OCI-LY1 (cell line): ENCODE measurements around the gene ROBO4.

Experiments
- EZH2 ChIP-seq: fragments of 200-600 bp; sonication (generic), shearing (Covaris generic); IDR thresholded peaks from 2 replicates; pipeline ENCODE4 v1.8.0; 2017; ENCODE audit warnings: borderline replicate concordance, mixed run types, mild to moderate bottlenecking, antibody characterized with exemption, low read length, moderate library complexity, mixed read lengths
- TF ChIP-seq, protein P1 (sequence below): fragments of 200-600 bp; sonication (generic), shearing (Covaris generic); IDR thresholded peaks from 2 replicates; pipeline ENCODE4 v1.5.1; 2017; ENCODE audit warnings: mild to moderate bottlenecking, antibody characterized with exemption, low read length, moderate library complexity, mixed read lengths

DNA sequence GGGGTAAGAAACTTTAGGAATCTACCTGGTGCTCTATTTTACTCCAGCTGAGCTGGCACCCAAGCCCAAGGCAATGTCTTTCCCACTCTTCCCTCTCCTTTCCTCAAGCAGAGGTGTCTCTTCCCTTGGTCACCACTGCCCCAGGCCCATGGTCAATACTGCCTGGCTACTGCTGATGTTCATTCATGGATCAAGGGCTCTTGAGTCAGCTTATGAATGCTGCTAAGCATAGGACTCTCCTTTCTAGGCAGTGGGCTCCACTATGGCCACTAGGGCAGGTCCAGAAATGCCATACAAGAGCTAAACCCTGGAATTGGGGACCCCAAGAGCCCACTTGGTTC lies 18.7 kb upstream of the ROBO4 start:
- TF ChIP-seq, protein P1, sequence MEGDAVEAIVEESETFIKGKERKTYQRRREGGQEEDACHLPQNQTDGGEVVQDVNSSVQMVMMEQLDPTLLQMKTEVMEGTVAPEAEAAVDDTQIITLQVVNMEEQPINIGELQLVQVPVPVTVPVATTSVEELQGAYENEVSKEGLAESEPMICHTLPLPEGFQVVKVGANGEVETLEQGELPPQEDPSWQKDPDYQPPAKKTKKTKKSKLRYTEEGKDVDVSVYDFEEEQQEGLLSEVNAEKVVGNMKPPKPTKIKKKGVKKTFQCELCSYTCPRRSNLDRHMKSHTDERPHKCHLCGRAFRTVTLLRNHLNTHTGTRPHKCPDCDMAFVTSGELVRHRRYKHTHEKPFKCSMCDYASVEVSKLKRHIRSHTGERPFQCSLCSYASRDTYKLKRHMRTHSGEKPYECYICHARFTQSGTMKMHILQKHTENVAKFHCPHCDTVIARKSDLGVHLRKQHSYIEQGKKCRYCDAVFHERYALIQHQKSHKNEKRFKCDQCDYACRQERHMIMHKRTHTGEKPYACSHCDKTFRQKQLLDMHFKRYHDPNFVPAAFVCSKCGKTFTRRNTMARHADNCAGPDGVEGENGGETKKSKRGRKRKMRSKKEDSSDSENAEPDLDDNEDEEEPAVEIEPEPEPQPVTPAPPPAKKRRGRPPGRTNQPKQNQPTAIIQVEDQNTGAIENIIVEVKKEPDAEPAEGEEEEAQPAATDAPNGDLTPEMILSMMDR: no peak
- TF ChIP-seq EZH2: no peak
